Thyroid gland (tissue), 4 donors: Measurements from ENCODE around the gene IFNK. TPM values are rescaled to one million over a fixed set of nuclear protein-coding genes. Genes with fewer than 3 reads are reported as not detected.

Source experiments
- DNase-seq, 2 donors: peaks; one replicate each; pipeline ENCODE4 v3.0.0-alpha.2; 2019
- H3K27ac ChIP-seq, 3 donors: fragments of 200-600 bp; sonication (generic); 1 replicate in 2 of 3; 2 replicates in 1 of 3; pipeline ENCODE4 v1.5.1; 2016 to 2019; ENCODE audit warnings: mild to moderate bottlenecking in 1 of 3, moderate library complexity in 1 of 3
- H3K27me3 ChIP-seq: fragments of 200-600 bp; sonication (generic); one replicate; pipeline ENCODE4 v1.5.1; 2019
- H3K36me3 ChIP-seq, 2 donors: fragments of 200-600 bp; sonication (generic); one replicate each; pipeline ENCODE4 v1.5.1; 2016 to 2019
- H3K4me1 ChIP-seq, 2 donors: fragments of 200-600 bp; sonication (generic); one replicate each; pipeline ENCODE4 v1.5.1; 2017 to 2019
- H3K4me3 ChIP-seq, 3 donors: fragments of 200-600 bp; sonication (generic); replicated peaks in 1 of 3; 1 replicate in 2 of 3; 2 replicates in 1 of 3; pipeline ENCODE4 v1.5.1; 2016; ENCODE audit warnings: mild to moderate bottlenecking in 1 of 3
- H3K9me3 ChIP-seq: fragments of 200-600 bp; sonication (generic); one replicate; pipeline ENCODE4 v1.5.1; 2017
- CTCF ChIP-seq, 6 experiments: fragments of 200-600 bp in 3 of 6; fragments of 450-650 bp in 3 of 6; sonication (generic) in 3 of 6; IDR thresholded peaks; one replicate each; pipeline ENCODE4 v1.5.1; 2016 to 2019; ENCODE audit warnings: antibody characterized with exemption in 6 of 6, mild to moderate bottlenecking in 2 of 6, inconsistent platforms in 1 of 6, moderate library complexity in 1 of 6
- POLR2A ChIP-seq, 2 donors: fragments of 450-650 bp; IDR thresholded peaks; one replicate each; pipeline ENCODE4 v1.6.1; 2017; ENCODE audit warnings: antibody characterized with exemption in 2 of 2, mild to moderate bottlenecking in 2 of 2, moderate library complexity in 1 of 2
- WGBS, 2 donors: methylation state at CpG; one replicate each; pipeline ENCODE4 v1.1.5; 2017; 5-methylcytosine and 5-hydroxymethylcytosine counted together
- intact Hi-C: fragments of 100-400 bp; cut with DNase I; formaldehyde crosslinking; loops from one replicate; pipeline ENCODE4 v1.15.1; 2023
- total RNA-seq, 4 donors: library from RNA; depleted of rRNA; stranded (reverse); fragments of >200 nt; gene quantifications; one replicate each; pipeline ENCODE4 v1.2.3, GENCODE V29; 2016

The IFNK gene
- total RNA-seq = not detected

- Histone ChIP-seq H3K27me3 (no peaks in the 10 kb centered on the region), H3K4me1 (peaks cover 13 to 14% of the 10 kb centered on the region in 2 donors), H3K4me3 (no peak within 1 kb of the TSS), H3K9me3 (no peaks in the 10 kb centered on the region), H3K36me3 (no peaks in the 10 kb centered on the region), H3K27ac (no peak within 1 kb of the TSS)
- intact Hi-C loops = no loop called here
- TF ChIP-seq POLR2A (IDR thresholded peaks at IDR 0.05) = no peak
- no peak for TF ChIP-seq CTCF (IDR thresholded peaks at IDR 0.05)
- WGBS, 2 donors = 91 to 98% methylated on average over 2 of the region's 2 CpGs
- DNase-seq = no peak
Observed at GRCh38 chr9:27524236-27524635, at the start of gene IFNK. Gene IFNK, plus strand, starts transcription at chr9:27524290. Its CDS starts 47 bp downstream, at chr9:27524337.

- intact Hi-C loops = no loop called here
- Histone ChIP-seq H3K27me3 (no peaks in the 10 kb centered on the region), H3K27ac (peak overlapping the region in 1 of 3 donors; percentile 20), H3K36me3 (no peaks in the 10 kb centered on the region), H3K9me3 (no peaks in the 10 kb centered on the region), H3K4me1 (peaks cover 13 to 37% of the 10 kb centered on the region in 2 donors), H3K4me3 (no peak overlapping the region)
- TF ChIP-seq POLR2A (IDR thresholded peaks at IDR 0.05) (no peak), CTCF (IDR thresholded peaks at IDR 0.05) (no peak)
- 93 to 97% methylated on average over 1 of the region's 1 CpG for WGBS, 2 donors
- no peak for DNase-seq
Observed at GRCh38 chr9:27474305-27474704, 49.8 kb upstream of the IFNK start.

- no peak overlapping the region for H3K4me3 ChIP-seq
- no peaks in the 10 kb centered on the region for H3K36me3 ChIP-seq
- TF ChIP-seq CTCF (IDR thresholded peaks at IDR 0.05) (no peak), POLR2A (IDR thresholded peaks at IDR 0.05) (no peak)
- H3K9me3 ChIP-seq = no peaks in the 10 kb centered on the region
- peaks cover 13 to 29% of the 10 kb centered on the region in 2 donors for H3K4me1 ChIP-seq
- no peaks in the 10 kb centered on the region for H3K27me3 ChIP-seq
- 92 to 97% methylated on average over 7 of the region's 7 CpGs for WGBS, 2 donors
- intact Hi-C loops = no loop called here
- DNase-seq = no peak
- no peak overlapping the region for H3K27ac ChIP-seq
Observed at GRCh38 chr9:27475057-27475595, 49.0 kb upstream of the IFNK start.

GRCh38 chr9:27476870-27477515 is 47.1 kb upstream of the IFNK start:
- no peak overlapping the region for H3K27ac ChIP-seq
- H3K27me3 ChIP-seq = no peaks in the 10 kb centered on the region
- H3K4me1 ChIP-seq = peaks cover 13 to 19% of the 10 kb centered on the region in 2 donors
- no peak for DNase-seq
- TF ChIP-seq CTCF (IDR thresholded peaks at IDR 0.05) = no peak
- TF ChIP-seq POLR2A (IDR thresholded peaks at IDR 0.05) = no peak
- H3K4me3 ChIP-seq = no peak overlapping the region
- intact Hi-C loops = no loop called here
- no peaks in the 10 kb centered on the region for H3K36me3 ChIP-seq
- no peaks in the 10 kb centered on the region for H3K9me3 ChIP-seq
- 95 to 96% methylated on average over 6 of the region's 6 CpGs for WGBS, 2 donors

- peaks cover 6 to 11% of the 10 kb centered on the region in 2 donors for H3K4me1 ChIP-seq
- WGBS, 2 donors = 87% methylated on average over 1 of the region's 1 CpG
- no peaks in the 10 kb centered on the region for H3K36me3 ChIP-seq
- H3K27ac ChIP-seq = no peak overlapping the region
- H3K27me3 ChIP-seq = no peaks in the 10 kb centered on the region
- H3K4me3 ChIP-seq = no peak overlapping the region
- intact Hi-C loops = no loop called here
- H3K9me3 ChIP-seq = no peaks in the 10 kb centered on the region
- no peak for TF ChIP-seq CTCF (IDR thresholded peaks at IDR 0.05)
- TF ChIP-seq POLR2A (IDR thresholded peaks at IDR 0.05) = no peak
- DNase-seq = no peak
Observed at GRCh38 chr9:27478322-27478721, 45.8 kb upstream of the IFNK start.
